HEK293 (cell line): ENCODE results near the gene ASIC1.
A peak's percentile ranks its signal among the peaks of the same experiment; 100 is the strongest.

Experiments
- FEZF1 ChIP-seq: fragments of 450-650 bp; formaldehyde crosslinking; IDR thresholded peaks from 2 replicates; pipeline ENCODE4 v1.5.1; 2016; ENCODE audit warnings: missing biosample characterization, missing genetic modification characterization
- HOXC10 ChIP-seq: sonication (generic); formaldehyde crosslinking; IDR thresholded peaks from 2 replicates; pipeline ENCODE4 v1.8.1; 2023; ENCODE audit warnings: mild to moderate bottlenecking, missing genetic modification reagents
- MEIS1 ChIP-seq: sonication (generic); formaldehyde crosslinking; IDR thresholded peaks from 2 replicates; pipeline ENCODE4 v1.8.1; 2022; ENCODE audit warnings: missing genetic modification reagents, mild to moderate bottlenecking, borderline replicate concordance
- PRDM10 ChIP-seq: fragments of 450-650 bp; formaldehyde crosslinking; IDR thresholded peaks from 2 replicates; pipeline ENCODE4 v1.5.1; 2016; ENCODE audit warnings: missing biosample characterization, missing genetic modification characterization
- TCF7L2 ChIP-seq: IDR thresholded peaks from 2 replicates; pipeline ENCODE4 v1.6.1; 2011; ENCODE audit warnings: low read depth, mild to moderate bottlenecking, inconsistent platforms, low read length, moderate library complexity, borderline replicate concordance
- YY2 ChIP-seq: fragments of 450-650 bp; formaldehyde crosslinking; IDR thresholded peaks from 2 replicates; pipeline ENCODE4 v1.5.1; 2016; ENCODE audit warnings: missing biosample characterization, missing genetic modification characterization
- ZBTB11 ChIP-seq: fragments of 450-650 bp; formaldehyde crosslinking; conservative IDR thresholded peaks from 2 replicates; pipeline ENCODE4 v1.5.1; 2016; ENCODE audit warnings: low read depth, missing biosample characterization, missing genetic modification characterization
- ZBTB26 ChIP-seq: fragments of 450-650 bp; formaldehyde crosslinking; optimal IDR thresholded peaks from 2 replicates; pipeline ENCODE3; 2016; ENCODE audit warnings: missing biosample characterization, mild to moderate bottlenecking, missing genetic modification characterization
- ZBTB49 ChIP-seq: fragments of 450-650 bp; formaldehyde crosslinking; IDR thresholded peaks from 2 replicates; pipeline ENCODE4 v1.5.1; 2016; ENCODE audit warnings: missing biosample characterization, missing genetic modification characterization, low read depth
- ZIC2 ChIP-seq: fragments of 450-650 bp; formaldehyde crosslinking; IDR thresholded peaks from 2 replicates; pipeline ENCODE4 v1.5.1; 2016; ENCODE audit warnings: missing biosample characterization, missing genetic modification characterization
- ZNF10 ChIP-seq: fragments of 450-650 bp; formaldehyde crosslinking; IDR thresholded peaks from 2 replicates; pipeline ENCODE4 v1.5.1; 2017; ENCODE audit warnings: missing biosample characterization, missing genetic modification characterization
- ZNF169 ChIP-seq: fragments of 450-650 bp; formaldehyde crosslinking; IDR thresholded peaks from 2 replicates; pipeline ENCODE4 v1.5.1; 2016; ENCODE audit warnings: missing biosample characterization, missing genetic modification characterization
- ZNF266 ChIP-seq: fragments of 450-650 bp; formaldehyde crosslinking; IDR thresholded peaks from 2 replicates; pipeline ENCODE4 v1.5.1; 2016; ENCODE audit warnings: missing biosample characterization, missing genetic modification characterization, low read depth
- ZNF280C ChIP-seq: fragments of 450-650 bp; formaldehyde crosslinking; IDR thresholded peaks from 2 replicates; pipeline ENCODE4 v1.5.1; 2016; ENCODE audit warnings: missing biosample characterization, missing genetic modification characterization
- ZNF292 ChIP-seq: fragments of 450-650 bp; formaldehyde crosslinking; IDR thresholded peaks from 2 replicates; pipeline ENCODE4 v1.5.1; 2016; ENCODE audit warnings: low read depth, missing biosample characterization, missing genetic modification characterization, borderline replicate concordance
- ZNF341 ChIP-seq: fragments of 450-650 bp; formaldehyde crosslinking; IDR thresholded peaks from 2 replicates; pipeline ENCODE4; 2016; ENCODE audit warnings: low read depth, missing biosample characterization, missing genetic modification characterization
- ZNF433 ChIP-seq: fragments of 450-650 bp; formaldehyde crosslinking; IDR thresholded peaks from 2 replicates; pipeline ENCODE4 v1.5.1; 2016; ENCODE audit warnings: missing biosample characterization, missing genetic modification characterization, low read depth
- ZNF514 ChIP-seq: fragments of 450-650 bp; formaldehyde crosslinking; IDR thresholded peaks from 2 replicates; pipeline ENCODE4 v1.5.1; 2016; ENCODE audit warnings: missing biosample characterization, missing genetic modification characterization
- ZNF571 ChIP-seq: fragments of 450-650 bp; formaldehyde crosslinking; IDR thresholded peaks from 2 replicates; pipeline ENCODE4 v1.5.0; 2017; ENCODE audit warnings: missing biosample characterization, missing genetic modification characterization
- ZNF623 ChIP-seq: fragments of 450-650 bp; formaldehyde crosslinking; IDR thresholded peaks from 2 replicates; pipeline ENCODE4 v1.5.1; 2016; ENCODE audit warnings: missing biosample characterization, missing genetic modification characterization
- ZNF639 ChIP-seq: fragments of 450-650 bp; formaldehyde crosslinking; IDR thresholded peaks from 2 replicates; pipeline ENCODE4 v1.5.1; 2016; ENCODE audit warnings: missing biosample characterization, missing genetic modification characterization
- ZNF660 ChIP-seq: fragments of 450-650 bp; IDR thresholded peaks from 2 replicates; pipeline ENCODE4 v1.5.1; 2018; ENCODE audit warnings: missing biosample characterization, mild to moderate bottlenecking, missing genetic modification characterization
- ZNF677 ChIP-seq: fragments of 450-650 bp; IDR thresholded peaks from 2 replicates; pipeline ENCODE4 v1.5.0; 2018; ENCODE audit warnings: missing biosample characterization, mild to moderate bottlenecking, missing genetic modification characterization, moderate library complexity
- ZSCAN23 ChIP-seq: fragments of 450-650 bp; formaldehyde crosslinking; IDR thresholded peaks from 2 replicates; pipeline ENCODE4 v1.5.1; 2016; ENCODE audit warnings: missing biosample characterization, missing genetic modification characterization
- ZXDB ChIP-seq: fragments of 450-650 bp; formaldehyde crosslinking; IDR thresholded peaks from 2 replicates; pipeline ENCODE4 v1.5.1; 2016; ENCODE audit warnings: missing biosample characterization, missing genetic modification characterization

Gene ASIC1

GRCh38 chr12:50111693-50112455 is 54.5 kb downstream of the ASIC1 start, which contains the start of gene COX14 (continued):
- TF ChIP-seq PRDM10 (tag by site-specific recombination) = no peak
- peak; percentile 80; the same call in 1 of the 2 replicates for TF ChIP-seq ZSCAN23 (tag by site-specific recombination)
- no peak for TF ChIP-seq MEIS1 (CRISPR knock-in tag)
- TF ChIP-seq ZNF677 (tag by site-specific recombination) = no peak
- TF ChIP-seq ZXDB (tag by site-specific recombination) = peak; percentile 86
- peak; percentile 91 for TF ChIP-seq ZNF341 (tag by site-specific recombination)
- TF ChIP-seq HOXC10 (CRISPR knock-in tag) = 0 out of 2 replicates have a peak, but pooled peaks have one; percentile 48
- TF ChIP-seq ZIC2 (tag by site-specific recombination) = peak; percentile 54
- TF ChIP-seq ZNF10 (tag by site-specific recombination) = no peak
- no peak for TF ChIP-seq ZBTB49 (tag by site-specific recombination)
- TF ChIP-seq FEZF1 (tag by site-specific recombination) = no peak
- peak; percentile 66 for TF ChIP-seq ZBTB26
- no peak for TF ChIP-seq ZNF280C (tag by site-specific recombination)
- no peak for TF ChIP-seq ZNF292 (tag by site-specific recombination)
- peak; percentile 58; the same call in 1 of the 2 replicates for TF ChIP-seq ZNF660 (tag by site-specific recombination)
- TF ChIP-seq ZNF169 (tag by site-specific recombination) = no peak
- no peak for TF ChIP-seq ZNF623 (tag by site-specific recombination)
- no peak for TF ChIP-seq ZNF433
- TF ChIP-seq ZNF571 (tag by site-specific recombination) = no peak
- TF ChIP-seq ZNF266 = no peak
- TF ChIP-seq TCF7L2 = no peak
- peak; percentile 66; the same call in 1 of the 2 replicates for TF ChIP-seq ZNF639 (tag by site-specific recombination)
- TF ChIP-seq YY2 (tag by site-specific recombination) = no peak
- no peak for TF ChIP-seq ZNF514
- TF ChIP-seq ZBTB11 (tag by site-specific recombination) = peak; percentile 81
